Right lobe of liver (tissue), 6 donors: ENCODE data around the gene UPF1. TPM values are rescaled to one million over a fixed set of nuclear protein-coding genes. Genes with fewer than 3 reads are reported as not detected.

Experiments used
- ATAC-seq, 4 donors: fragments of 200-7000 bp; cut with Tn5 transposase; one replicate each; pipeline ENCODE4 v1.9.1; 2020; ENCODE audit warnings: mild to moderate bottlenecking in 4 of 4, moderate library complexity in 4 of 4
- DNase-seq, 3 donors: peaks; one replicate each; pipeline ENCODE4 v3.0.0-alpha.2; 2020
- H3K27ac ChIP-seq, 3 donors: fragments of 200-600 bp; one replicate each; pipeline ENCODE4 v1.8.0; 2022
- H3K27me3 ChIP-seq, 2 donors: fragments of 200-600 bp; one replicate each; pipeline ENCODE4 v1.8.0; 2022
- H3K36me3 ChIP-seq, 4 donors: fragments of 200-600 bp; sonication (generic) in 1 of 4; one replicate each; pipeline versions ENCODE4 v1.5.1 to v1.8.0; 2017 to 2022; ENCODE audit warnings: control low read depth in 1 of 4
- H3K4me1 ChIP-seq, 4 donors: fragments of 200-600 bp; sonication (generic) in 1 of 4; one replicate each; pipeline versions ENCODE4 v1.5.1 to v1.8.0; 2017 to 2022; ENCODE audit warnings: control low read depth in 1 of 4
- H3K4me3 ChIP-seq, 3 donors: fragments of 200-600 bp; one replicate each; pipeline ENCODE4 v1.8.0; 2022
- H3K9me3 ChIP-seq, 4 donors: fragments of 200-600 bp; sonication (generic) in 1 of 4; one replicate each; pipeline versions ENCODE4 v1.5.1 to v1.8.0; 2017 to 2022; ENCODE audit warnings: control low read depth in 1 of 4
- POLR2A ChIP-seq: fragments of 450-650 bp; IDR thresholded peaks from one replicate; pipeline ENCODE4 v1.6.1; 2017; ENCODE audit warnings: antibody characterized with exemption, mild to moderate bottlenecking
- WGBS: methylation state at CpG from one replicate; pipeline ENCODE4 v1.1.6; 2018; ENCODE audit warnings: low coverage, low lambda C conversion rate; ENCODE audit not compliant: insufficient coverage; ENCODE audit errors: missing lambda C conversion rate; 5-methylcytosine and 5-hydroxymethylcytosine counted together
- intact Hi-C, 2 donors: fragments of 100-400 bp; cut with DNase I; formaldehyde crosslinking; loops; one replicate each; pipeline versions ENCODE4 v1.11.2 to v1.14.1; 2022
- total RNA-seq, 6 experiments: library from RNA; depleted of rRNA in 2 of 6; stranded (reverse); fragments of >200 nt in 2 of 6; fragmentation: NEBNext Ultra II Directional in 3 of 6; extraction: Animal tissue kit (Norgen Biotek cat#: 25700) in 3 of 6; gene quantifications; one replicate each; pipeline versions ENCODE4 v1.1.0 to v1.2.4, GENCODE V29; 2016 to 2023
- TF ChIP-seq, protein P1 (sequence below), 4 donors: fragments of 200-600 bp in 3 of 4; fragments of 450-650 bp in 1 of 4; IDR thresholded peaks; one replicate each; pipeline versions ENCODE4 v1.5.1 to v1.8.0; 2016 to 2022; ENCODE audit warnings: antibody characterized with exemption in 4 of 4, mild to moderate bottlenecking in 2 of 4
- donor health status: DM: no; HTN: yes; CAD: no.
- donor health status: DM: no; HTN: no; CAD: no.
- donor health status: DM: no; HTN: no; CAD: no.
- donor health status: DM: no; HTN: yes; CAD: no.
- donor health status: DM: no; HTN: yes; CAD: no.

UPF1 gene
- total RNA-seq, 6 experiments from 2014 or later, result 34.0 to 61.0 (median 41.3) TPM

DNA sequence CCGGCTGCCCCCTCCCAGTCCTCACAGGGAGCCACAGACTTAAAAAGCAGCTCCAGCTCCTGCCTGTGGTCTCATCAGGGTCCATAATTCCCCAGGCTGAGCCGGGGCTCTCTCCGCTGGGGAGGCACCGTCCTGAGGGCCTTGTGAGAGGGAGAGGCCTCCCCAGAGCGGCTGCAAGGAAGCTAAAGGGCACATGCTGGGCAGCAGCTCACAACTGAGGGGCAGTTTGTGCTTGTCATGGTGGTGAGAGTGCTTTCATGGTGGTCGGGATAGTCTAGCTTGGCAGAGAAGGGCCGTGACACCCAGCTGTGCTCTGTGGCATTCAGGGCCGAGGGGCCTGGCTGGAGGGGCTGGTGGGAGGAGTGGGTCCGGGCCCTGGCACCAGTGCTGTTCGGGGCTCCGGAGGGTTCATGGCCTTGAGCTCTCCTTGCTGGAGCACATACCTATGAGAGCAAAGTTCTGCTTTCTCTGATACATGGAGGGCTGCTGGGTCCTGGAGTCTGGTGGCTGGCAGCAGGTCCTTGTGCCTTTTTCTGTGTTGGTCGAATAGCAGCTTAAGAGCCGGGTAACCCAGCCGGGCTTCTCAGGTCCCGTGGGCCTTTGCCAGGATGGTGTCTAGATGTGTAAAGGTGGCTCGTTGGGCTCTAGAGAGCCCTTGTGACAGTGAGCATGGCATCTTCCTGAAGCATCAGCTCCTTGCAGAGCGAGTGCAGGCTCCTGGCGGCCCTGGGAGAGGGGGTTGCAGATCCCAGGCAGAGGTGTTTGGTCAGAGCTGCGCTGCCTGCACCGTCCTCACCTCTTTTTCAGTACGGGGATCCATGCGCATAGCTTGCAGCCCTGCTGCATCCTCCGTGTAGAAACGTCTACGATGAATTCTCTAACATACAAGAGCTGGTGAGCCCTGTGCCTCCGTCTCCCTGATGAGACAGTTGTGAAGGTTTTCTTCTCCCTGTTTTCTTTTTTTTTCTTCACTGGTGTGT, 8.8 kb downstream of the UPF1 start:
- Histone ChIP-seq H3K4me3 (peak overlapping the region in 2 of 3 donors; percentile 4 to 16), H3K9me3 (no peaks in the 10 kb centered on the region), H3K27ac (peak overlapping the region in 2 of 3 donors; percentile 42 to 44), H3K36me3 (no peaks in the 10 kb centered on the region), H3K27me3 (no peaks in the 10 kb centered on the region), H3K4me1 (peaks cover 0 to 61% (median 17%) of the 10 kb centered on the region in 4 donors)
- intact Hi-C loops, result no loop called here
- no peak for DNase-seq
- TF ChIP-seq POLR2A, result no peak
- TF ChIP-seq, protein P1, sequence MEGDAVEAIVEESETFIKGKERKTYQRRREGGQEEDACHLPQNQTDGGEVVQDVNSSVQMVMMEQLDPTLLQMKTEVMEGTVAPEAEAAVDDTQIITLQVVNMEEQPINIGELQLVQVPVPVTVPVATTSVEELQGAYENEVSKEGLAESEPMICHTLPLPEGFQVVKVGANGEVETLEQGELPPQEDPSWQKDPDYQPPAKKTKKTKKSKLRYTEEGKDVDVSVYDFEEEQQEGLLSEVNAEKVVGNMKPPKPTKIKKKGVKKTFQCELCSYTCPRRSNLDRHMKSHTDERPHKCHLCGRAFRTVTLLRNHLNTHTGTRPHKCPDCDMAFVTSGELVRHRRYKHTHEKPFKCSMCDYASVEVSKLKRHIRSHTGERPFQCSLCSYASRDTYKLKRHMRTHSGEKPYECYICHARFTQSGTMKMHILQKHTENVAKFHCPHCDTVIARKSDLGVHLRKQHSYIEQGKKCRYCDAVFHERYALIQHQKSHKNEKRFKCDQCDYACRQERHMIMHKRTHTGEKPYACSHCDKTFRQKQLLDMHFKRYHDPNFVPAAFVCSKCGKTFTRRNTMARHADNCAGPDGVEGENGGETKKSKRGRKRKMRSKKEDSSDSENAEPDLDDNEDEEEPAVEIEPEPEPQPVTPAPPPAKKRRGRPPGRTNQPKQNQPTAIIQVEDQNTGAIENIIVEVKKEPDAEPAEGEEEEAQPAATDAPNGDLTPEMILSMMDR (IDR thresholded peaks at IDR 0.05), result no peak
- peak; percentile 6 to 48 (median 16) for ATAC-seq
- 33% methylated on average over 2 of the region's 26 CpGs for WGBS

DNA sequence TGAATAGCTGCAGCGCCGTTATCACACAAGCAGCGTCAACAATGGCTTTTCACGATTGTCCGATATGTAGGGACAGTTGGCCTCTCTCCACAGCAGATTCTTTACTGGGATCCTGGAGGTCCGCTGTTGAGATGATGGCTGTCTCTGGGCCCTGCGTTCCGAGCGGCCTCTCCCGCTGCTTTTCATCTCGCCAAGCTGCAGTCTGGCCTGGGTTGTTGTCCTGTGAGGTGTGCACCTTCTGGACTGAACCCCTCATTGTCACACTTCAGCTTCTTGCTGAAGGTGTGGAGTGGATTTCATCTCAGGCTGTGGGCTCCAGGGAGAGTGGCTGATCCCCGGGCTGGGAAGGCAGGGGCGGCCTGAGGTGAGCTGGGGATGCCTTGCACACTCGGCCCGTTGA, 9.6 kb downstream of the UPF1 start:
- 69% methylated on average over 15 of the region's 15 CpGs for WGBS
- Histone ChIP-seq H3K9me3 (no peaks in the 10 kb centered on the region), H3K4me1 (peaks cover 0 to 53% (median 16%) of the 10 kb centered on the region in 4 donors), H3K4me3 (no peak overlapping the region), H3K36me3 (peaks cover 0 to 3% (median 0%) of the 10 kb centered on the region in 4 donors), H3K27me3 (no peaks in the 10 kb centered on the region), H3K27ac (no peak overlapping the region)
- intact Hi-C loops, result no loop called here
- ATAC-seq (no peak), DNase-seq (no peak)
- no peak for TF ChIP-seq POLR2A
- TF ChIP-seq, protein P1 (IDR thresholded peaks at IDR 0.05), result no peak

DNA sequence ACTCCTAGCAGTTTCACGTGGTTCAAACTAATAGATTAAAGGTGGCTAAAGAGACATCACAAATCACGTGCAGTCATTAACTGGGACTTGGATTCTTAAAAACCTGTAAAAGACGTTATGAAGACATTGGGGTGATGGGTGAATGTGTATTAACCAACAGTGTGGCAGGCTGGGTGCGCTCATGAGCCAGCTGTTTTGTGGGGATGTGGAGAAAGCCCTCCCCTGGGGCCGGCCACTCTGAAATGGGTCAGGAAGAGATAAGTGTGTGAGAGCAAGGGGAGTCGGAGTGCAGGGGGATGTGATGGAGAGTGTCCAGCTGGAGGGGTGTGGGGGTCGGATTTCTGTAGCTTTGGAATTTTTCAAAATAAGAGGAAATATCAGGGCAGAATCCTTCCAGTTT, 10.4 kb downstream of the UPF1 start:
- H3K9me3 ChIP-seq, result no peaks in the 10 kb centered on the region
- no peak overlapping the region for H3K4me3 ChIP-seq
- TF ChIP-seq, protein P1 (IDR thresholded peaks at IDR 0.05), result no peak
- TF ChIP-seq POLR2A, result no peak
- peaks cover 0 to 48% (median 17%) of the 10 kb centered on the region in 4 donors for H3K4me1 ChIP-seq
- WGBS, result 53% methylated on average over 6 of the region's 7 CpGs
- ATAC-seq (no peak), DNase-seq (no peak)
- no peak overlapping the region for H3K27ac ChIP-seq
- peaks cover 0 to 3% (median 0%) of the 10 kb centered on the region in 4 donors for H3K36me3 ChIP-seq
- no peaks in the 10 kb centered on the region for H3K27me3 ChIP-seq
- intact Hi-C loops, result no loop called here

GRCh38 chr19:18843960-18844359, 12.2 kb downstream of the UPF1 start:
- ATAC-seq, result no peak
- Histone ChIP-seq H3K27me3 (no peaks in the 10 kb centered on the region), H3K27ac (no peak overlapping the region), H3K4me3 (no peak overlapping the region), H3K9me3 (peaks cover 0 to 2% (median 0%) of the 10 kb centered on the region in 4 donors), H3K4me1 (peaks cover 0 to 43% (median 18%) of the 10 kb centered on the region in 4 donors), H3K36me3 (peaks cover 0 to 19% (median 4%) of the 10 kb centered on the region in 4 donors)
- intact Hi-C loops, result no loop called here
- 46% methylated on average over 3 of the region's 7 CpGs for WGBS
- TF ChIP-seq, protein P1 (IDR thresholded peaks at IDR 0.05), result no peak
- TF ChIP-seq POLR2A, result no peak
- no peak for DNase-seq
